ENCODE measurements around the gene PTPMT1.

GRCh38 chr11:47523490-47524225 lies 41.7 kb upstream of the PTPMT1 start:
- TF ChIP-seq CTCF (IDR thresholded peaks at IDR 0.05): no peak
- no peak for TF ChIP-seq POLR2A (IDR thresholded peaks at IDR 0.05)
- peak in 1 of 2 donors; percentile 93 for TF ChIP-seq POLR2AphosphoS5 (IDR thresholded peaks at IDR 0.05; ENCODE audit: insufficient read depth in 1 of 2, low read depth in 1 of 2)
